IMR-90 (cell line): ENCODE measurements around the gene MTHFD2L. TPM values are rescaled to one million over a fixed set of nuclear protein-coding genes. Genes with fewer than 3 reads are reported as not detected.

Source experiments
- ATAC-seq: fragments of 200-7000 bp; cut with Tn5 transposase; 2 replicates; pipeline ENCODE4 v1.9.1; 2020; ENCODE audit warnings: low read depth, mild to moderate bottlenecking, moderate library complexity
- BruUV-seq: library from RNA; stranded (reverse); fragments of 400-500 nt; replicated peaks from 2 replicates; lab custom pipeline; 2021; lab: Mats Ljungman, UMichigan
- CTCF ChIA-PET: fragments of 300-600 bp; formaldehyde crosslinking; extraction: SDS; loops from one replicate; lab custom pipeline; 2021; ENCODE audit warnings: antibody characterized with exemption; lab: Yijun Ruan, JAX
- POLR2A ChIA-PET: fragments of 300-600 bp; sonication (Branson Sonifier 250); formaldehyde crosslinking; loops from one replicate; lab custom pipeline; 2022; ENCODE audit warnings: antibody characterized with exemption; ENCODE audit not compliant: unreplicated experiment; lab: Charles Lee
- DNase-seq: peaks from one replicate; pipeline ENCODE4 v3.0.0; 2013
- H2AFZ ChIP-seq: replicated peaks from 2 replicates; pipeline ENCODE3; 2013; ENCODE audit warnings: low read length, mild to moderate bottlenecking; ENCODE audit not compliant: poor library complexity
- H2AK5ac ChIP-seq: 2 replicates; pipeline ENCODE4 v1.6.1; 2013; ENCODE audit warnings: low read depth, low read length, inconsistent platforms
- H2AK9ac ChIP-seq: replicated peaks from 2 replicates; pipeline ENCODE3; 2013; ENCODE audit warnings: mild to moderate bottlenecking, low read depth, low read length, moderate library complexity; ENCODE audit not compliant: poor library complexity
- H2BK120ac ChIP-seq: 2 replicates; pipeline ENCODE4 v1.6.1; 2013; ENCODE audit warnings: low read depth, low read length, inconsistent platforms
- H2BK15ac ChIP-seq: 3 replicates; pipeline ENCODE4 v1.6.1; 2013; ENCODE audit warnings: low read depth, low read length, inconsistent platforms
- H2BK20ac ChIP-seq: 2 replicates; pipeline ENCODE4 v1.6.1; 2013; ENCODE audit warnings: low read depth, mild to moderate bottlenecking, inconsistent platforms, low read length, moderate library complexity
- H2BK5ac ChIP-seq: 2 replicates; pipeline ENCODE4 v1.6.1; 2013; ENCODE audit warnings: mild to moderate bottlenecking, low read depth, low read length, inconsistent platforms; ENCODE audit not compliant: poor library complexity, severe bottlenecking
- H3K14ac ChIP-seq: replicated peaks from 2 replicates; pipeline ENCODE4 v1.6.1; 2013; ENCODE audit warnings: low read depth, low read length, inconsistent platforms
- H3K18ac ChIP-seq: 2 replicates; pipeline ENCODE4 v1.6.1; 2013; ENCODE audit warnings: low read depth, low read length, control low read depth
- H3K23ac ChIP-seq: 2 replicates; pipeline ENCODE4 v1.6.1; 2013; ENCODE audit warnings: low read depth, low read length, inconsistent platforms
- H3K27ac ChIP-seq: 2 replicates; pipeline ENCODE4 v1.5.1; 2013; ENCODE audit warnings: mild to moderate bottlenecking, control low read depth, low read length; ENCODE audit not compliant: insufficient read depth
- H3K27me3 ChIP-seq: 2 replicates; pipeline ENCODE4 v1.6.1; 2013; ENCODE audit warnings: low read length; ENCODE audit not compliant: control insufficient read depth, insufficient read depth
- H3K36me3 ChIP-seq: 2 replicates; pipeline ENCODE4 v1.6.1; 2013; ENCODE audit warnings: low read length, mixed read lengths; ENCODE audit not compliant: control insufficient read depth, insufficient read depth
- H3K4ac ChIP-seq: 2 replicates; pipeline ENCODE4 v1.6.1; 2013; ENCODE audit warnings: low read depth, low read length, inconsistent platforms
- H3K4me1 ChIP-seq: 2 replicates; pipeline ENCODE4 v1.6.1; 2013; ENCODE audit warnings: low read length, mixed read lengths; ENCODE audit not compliant: control insufficient read depth, insufficient read depth
- H3K4me2 ChIP-seq: 2 replicates; pipeline ENCODE4 v1.6.1; 2013; ENCODE audit warnings: low read depth, mild to moderate bottlenecking, control low read depth, low read length, moderate library complexity
- H3K4me3 ChIP-seq: 2 replicates; pipeline ENCODE4 v1.5.1; 2013; ENCODE audit warnings: low read depth, mild to moderate bottlenecking, control low read depth, low read length, moderate library complexity; ENCODE audit not compliant: insufficient read depth
- H3K56ac ChIP-seq: 2 replicates; pipeline ENCODE4 v1.6.1; 2013; ENCODE audit warnings: low read length, inconsistent platforms; ENCODE audit not compliant: insufficient read depth; ENCODE audit errors: extremely low read depth
- H3K79me1 ChIP-seq, 2 experiments: 2 replicates each; pipeline ENCODE4 v1.6.1; 2013; ENCODE audit warnings: low read length in 2 of 2, inconsistent platforms in 1 of 2, low read depth in 1 of 2
- H3K9ac ChIP-seq: 2 replicates; pipeline ENCODE4 v1.6.1; 2013; ENCODE audit warnings: low read depth, low read length, control low read depth
- H3K9me1 ChIP-seq: 2 replicates; pipeline ENCODE4 v1.6.1; 2013; ENCODE audit warnings: low read length, inconsistent platforms; ENCODE audit not compliant: insufficient read depth
- H3K9me3 ChIP-seq: 2 replicates; pipeline ENCODE4 v1.6.1; 2013; ENCODE audit warnings: low read length; ENCODE audit not compliant: control insufficient read depth, insufficient read depth
- H4K20me1 ChIP-seq: 2 replicates; pipeline ENCODE4 v1.6.1; 2013; ENCODE audit warnings: low read length, inconsistent platforms; ENCODE audit not compliant: insufficient read depth
- H4K5ac ChIP-seq: 2 replicates; pipeline ENCODE4 v1.6.1; 2013; ENCODE audit warnings: mild to moderate bottlenecking, low read depth, low read length, control low read depth
- H4K8ac ChIP-seq, 2 experiments: 2 replicates each; pipeline ENCODE4 v1.6.1; 2013; ENCODE audit warnings: low read depth in 2 of 2, low read length in 2 of 2, control low read depth in 1 of 2, inconsistent platforms in 1 of 2
- H4K91ac ChIP-seq: 2 replicates; pipeline ENCODE4 v1.6.1; 2013; ENCODE audit warnings: low read depth, low read length, inconsistent platforms; ENCODE audit not compliant: insufficient read depth
- BHLHE40 ChIP-seq: fragments of 150-350 bp; IDR thresholded peaks from 2 replicates; pipeline ENCODE4 v1.6.1; 2016; ENCODE audit warnings: mild to moderate bottlenecking, low read depth, low read length
- CEBPB ChIP-seq: IDR thresholded peaks from 2 replicates; pipeline ENCODE4 v1.6.1; 2012; ENCODE audit warnings: low read depth, low read length, improper control_type of control experiment
- CHD1 ChIP-seq: IDR thresholded peaks from 2 replicates; pipeline ENCODE4 v1.6.1; 2012; ENCODE audit warnings: low read depth, low read length, improper control_type of control experiment
- FOS ChIP-seq: fragments of 150-350 bp; IDR thresholded peaks from 2 replicates; pipeline ENCODE4 v1.6.1; 2016; ENCODE audit warnings: low read depth, low read length
- MAFK ChIP-seq: IDR thresholded peaks from 2 replicates; pipeline ENCODE4 v1.6.1; 2012; ENCODE audit warnings: low read depth, low read length, improper control_type of control experiment
- MAZ ChIP-seq: IDR thresholded peaks from 2 replicates; pipeline ENCODE4 v1.6.1; 2012; ENCODE audit warnings: low read depth, mild to moderate bottlenecking, low read length, improper control_type of control experiment, moderate library complexity, borderline replicate concordance
- MXI1 ChIP-seq: IDR thresholded peaks from 2 replicates; pipeline ENCODE4 v1.6.1; 2012; ENCODE audit warnings: low read depth, mild to moderate bottlenecking, low read length, moderate library complexity, borderline replicate concordance
- NFE2L2 ChIP-seq: fragments of 150-350 bp; IDR thresholded peaks from 2 replicates; pipeline ENCODE4 v1.6.1; 2016; ENCODE audit warnings: low read depth, mild to moderate bottlenecking, low read length
- POLR2A ChIP-seq: IDR thresholded peaks from 2 replicates; pipeline ENCODE4 v1.6.1; 2012; ENCODE audit warnings: mild to moderate bottlenecking, low read depth, low read length
- RAD21 ChIP-seq: IDR thresholded peaks from 2 replicates; pipeline ENCODE4 v1.6.1; 2012; ENCODE audit warnings: low read length, improper control_type of control experiment
- RCOR1 ChIP-seq: IDR thresholded peaks from 2 replicates; pipeline ENCODE4 v1.6.1; 2012; ENCODE audit warnings: mild to moderate bottlenecking, low read length, improper control_type of control experiment; ENCODE audit not compliant: insufficient replicate concordance
- RFX5 ChIP-seq: IDR thresholded peaks from 2 replicates; pipeline ENCODE4 v1.8.0; 2012; ENCODE audit warnings: low read depth, mild to moderate bottlenecking, low read length, moderate library complexity
- SMC3 ChIP-seq: fragments of 150-350 bp; IDR thresholded peaks from 2 replicates; pipeline ENCODE4 v1.6.1; 2016; ENCODE audit warnings: low read depth, mild to moderate bottlenecking, antibody characterized with exemption, low read length, moderate library complexity
- WGBS, 2 experiments: methylation state at CpG; one replicate each; pipeline versions ENCODE4 v1.1.5 to v1.1.7; 2013; ENCODE audit warnings: missing lambda C conversion rate in 2 of 2; ENCODE audit not compliant: insufficient read length in 1 of 2; ENCODE audit errors: extremely low coverage in 2 of 2; 5-methylcytosine and 5-hydroxymethylcytosine counted together
- dilution Hi-C: fragments of 300-500 bp; cut with HindIII; formaldehyde crosslinking; loops from one replicate; pipeline ENCODE4 v1.14.3; 2018; ENCODE audit warnings: low sequenced_read_pairs; ENCODE audit not compliant: unreplicated experiment
- in situ Hi-C: fragments of 300-500 bp; cut with MboI; formaldehyde crosslinking; loops from 3 replicates; pipeline ENCODE4 v1.14.3; 2019; ENCODE audit warnings: low sequenced_read_pairs, inconsistent platforms, mixed read lengths
- intact Hi-C: fragments of 100-400 bp; cut with micrococcal nuclease; formaldehyde crosslinking; loops from 2 replicates; pipeline ENCODE4 v1.10.0; 2022
- polyA plus RNA-seq, 3 experiments: library from polyadenylated mRNA; depleted of rRNA; stranded (reverse); fragments of >200 nt; gene quantifications; 2 replicates each; pipeline ENCODE4 v1.2.3, GENCODE V29; 2012; ENCODE audit warnings: low replicate concordance in 1 of 3
- total RNA-seq: library from RNA; depleted of rRNA; stranded (reverse); fragments of >200 nt; gene quantifications from 2 replicates; pipeline ENCODE4 v1.2.3, GENCODE V29; 2012
- TF ChIP-seq, protein P1 (sequence below): fragments of 150-350 bp; IDR thresholded peaks from 2 replicates; pipeline ENCODE4 v1.6.1; 2016; ENCODE audit warnings: low read depth, mild to moderate bottlenecking, low read length, moderate library complexity, borderline replicate concordance
- TF ChIP-seq, protein P2 (sequence below): conservative IDR thresholded peaks from 2 replicates; pipeline ENCODE4 v1.5.1; 2012; ENCODE audit warnings: mild to moderate bottlenecking, low read depth, low read length, improper control_type of control experiment
- TF ChIP-seq, protein P3 (sequence below): fragments of 150-350 bp; IDR thresholded peaks from 2 replicates; pipeline ENCODE4 v1.6.1; 2017; ENCODE audit warnings: mild to moderate bottlenecking, antibody characterized with exemption, low read length, low read depth

The MTHFD2L gene
- total and polyA plus RNA-seq, 2 of the 4 experiments (the other 2 are of a cell fraction), result 2.8 to 4.3 TPM

DNA sequence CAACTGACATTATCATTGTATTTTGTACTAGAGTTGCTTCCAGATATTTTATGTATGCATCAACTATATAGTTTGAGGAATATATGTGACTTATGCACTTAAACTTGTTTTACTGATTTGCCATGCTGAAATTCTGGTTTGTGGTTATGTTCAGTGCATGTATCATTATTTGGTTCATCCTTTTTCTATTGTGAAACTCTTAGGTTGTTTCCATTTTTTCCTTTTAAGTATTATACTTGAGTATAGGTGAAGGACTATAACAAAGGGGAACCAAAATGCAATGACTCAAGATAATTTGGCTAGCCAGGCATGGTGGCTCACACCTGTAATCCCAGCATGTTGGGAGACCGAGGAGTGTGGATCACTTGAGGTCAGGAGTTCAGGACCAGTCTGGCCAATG lies 129.2 kb downstream of the MTHFD2L start:
- Histone ChIP-seq H3K27me3 (no peaks in the 10 kb centered on the region), H3K56ac (no peak overlapping the region), H2BK15ac (no peak overlapping the region), H3K18ac (no peak overlapping the region), H4K8ac (no peak overlapping the region), H3K4me1 (peaks cover 4% of the 10 kb centered on the region), H3K4me3 (no peak overlapping the region), H3K79me1 (no peaks in the 10 kb centered on the region), H4K20me1 (no peaks in the 10 kb centered on the region), H2AFZ (no peak overlapping the region), H4K5ac (no peak overlapping the region), H2AK9ac (no peak overlapping the region), H2BK20ac (no peak overlapping the region), H3K4me2 (no peak overlapping the region), H3K9me1 (peaks cover 6% of the 10 kb centered on the region; the same call in 1 of the 2 replicates), H4K91ac (no peak overlapping the region), H3K9ac (no peak overlapping the region), H2BK120ac (no peak overlapping the region), H3K27ac (no peak overlapping the region), H3K14ac (no peak overlapping the region), H3K23ac (no peak overlapping the region), H2AK5ac (no peak overlapping the region), H3K4ac (no peak overlapping the region), H3K36me3 (no peaks in the 10 kb centered on the region), H3K9me3 (no peaks in the 10 kb centered on the region), H2BK5ac (no peak overlapping the region)
- intact Hi-C loops (no loop called here), in situ Hi-C loops (no loop called here), dilution Hi-C loops (no loop called here)
- ChIA-PET CTCF (no interaction called here), POLR2A (no interaction called here)
- WGBS, 2 experiments, result no CpG with 5 or more reads among the region's 1 CpG
- ATAC-seq (no peak), DNase-seq (no peak)
- TF ChIP-seq CEBPB, result no peak
- no peak for TF ChIP-seq SMC3
- no peak for TF ChIP-seq MAFK
- TF ChIP-seq MAZ, result no peak
- TF ChIP-seq POLR2A, result no peak
- TF ChIP-seq FOS, result no peak
- TF ChIP-seq BHLHE40, result no peak
- TF ChIP-seq CHD1, result no peak
- TF ChIP-seq RAD21, result no peak
- no peak for TF ChIP-seq NFE2L2
- TF ChIP-seq MXI1, result no peak
- TF ChIP-seq, protein P1, sequence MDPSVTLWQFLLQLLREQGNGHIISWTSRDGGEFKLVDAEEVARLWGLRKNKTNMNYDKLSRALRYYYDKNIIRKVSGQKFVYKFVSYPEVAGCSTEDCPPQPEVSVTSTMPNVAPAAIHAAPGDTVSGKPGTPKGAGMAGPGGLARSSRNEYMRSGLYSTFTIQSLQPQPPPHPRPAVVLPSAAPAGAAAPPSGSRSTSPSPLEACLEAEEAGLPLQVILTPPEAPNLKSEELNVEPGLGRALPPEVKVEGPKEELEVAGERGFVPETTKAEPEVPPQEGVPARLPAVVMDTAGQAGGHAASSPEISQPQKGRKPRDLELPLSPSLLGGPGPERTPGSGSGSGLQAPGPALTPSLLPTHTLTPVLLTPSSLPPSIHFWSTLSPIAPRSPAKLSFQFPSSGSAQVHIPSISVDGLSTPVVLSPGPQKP, result no peak
- TF ChIP-seq, protein P2, sequence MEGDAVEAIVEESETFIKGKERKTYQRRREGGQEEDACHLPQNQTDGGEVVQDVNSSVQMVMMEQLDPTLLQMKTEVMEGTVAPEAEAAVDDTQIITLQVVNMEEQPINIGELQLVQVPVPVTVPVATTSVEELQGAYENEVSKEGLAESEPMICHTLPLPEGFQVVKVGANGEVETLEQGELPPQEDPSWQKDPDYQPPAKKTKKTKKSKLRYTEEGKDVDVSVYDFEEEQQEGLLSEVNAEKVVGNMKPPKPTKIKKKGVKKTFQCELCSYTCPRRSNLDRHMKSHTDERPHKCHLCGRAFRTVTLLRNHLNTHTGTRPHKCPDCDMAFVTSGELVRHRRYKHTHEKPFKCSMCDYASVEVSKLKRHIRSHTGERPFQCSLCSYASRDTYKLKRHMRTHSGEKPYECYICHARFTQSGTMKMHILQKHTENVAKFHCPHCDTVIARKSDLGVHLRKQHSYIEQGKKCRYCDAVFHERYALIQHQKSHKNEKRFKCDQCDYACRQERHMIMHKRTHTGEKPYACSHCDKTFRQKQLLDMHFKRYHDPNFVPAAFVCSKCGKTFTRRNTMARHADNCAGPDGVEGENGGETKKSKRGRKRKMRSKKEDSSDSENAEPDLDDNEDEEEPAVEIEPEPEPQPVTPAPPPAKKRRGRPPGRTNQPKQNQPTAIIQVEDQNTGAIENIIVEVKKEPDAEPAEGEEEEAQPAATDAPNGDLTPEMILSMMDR, result no peak
- TF ChIP-seq RCOR1, result no peak
- TF ChIP-seq, protein P3, sequence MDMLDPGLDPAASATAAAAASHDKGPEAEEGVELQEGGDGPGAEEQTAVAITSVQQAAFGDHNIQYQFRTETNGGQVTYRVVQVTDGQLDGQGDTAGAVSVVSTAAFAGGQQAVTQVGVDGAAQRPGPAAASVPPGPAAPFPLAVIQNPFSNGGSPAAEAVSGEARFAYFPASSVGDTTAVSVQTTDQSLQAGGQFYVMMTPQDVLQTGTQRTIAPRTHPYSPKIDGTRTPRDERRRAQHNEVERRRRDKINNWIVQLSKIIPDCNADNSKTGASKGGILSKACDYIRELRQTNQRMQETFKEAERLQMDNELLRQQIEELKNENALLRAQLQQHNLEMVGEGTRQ, result no peak
- TF ChIP-seq RFX5, result no peak
- BruUV-seq, result no TSS peak
